MM.1S (cell line): ENCODE measurements around the gene CTRB2.

Experiments
- EZH2phosphoT487 ChIP-seq: fragments of 300-600 bp; sonication (generic); IDR thresholded peaks from 2 replicates; pipeline ENCODE4 v1.6.1; 2018; ENCODE audit warnings: antibody characterized with exemption, low read length
- TF ChIP-seq, protein P1 (sequence below): fragments of 300-600 bp; sonication (generic); IDR thresholded peaks from 2 replicates; pipeline ENCODE4 v1.5.1; 2016; ENCODE audit warnings: antibody characterized with exemption, low read length, mixed read lengths

GRCh38 chr16:75216127-75216526 lies 9.2 kb upstream of the CTRB2 start:
- TF ChIP-seq, protein P1, sequence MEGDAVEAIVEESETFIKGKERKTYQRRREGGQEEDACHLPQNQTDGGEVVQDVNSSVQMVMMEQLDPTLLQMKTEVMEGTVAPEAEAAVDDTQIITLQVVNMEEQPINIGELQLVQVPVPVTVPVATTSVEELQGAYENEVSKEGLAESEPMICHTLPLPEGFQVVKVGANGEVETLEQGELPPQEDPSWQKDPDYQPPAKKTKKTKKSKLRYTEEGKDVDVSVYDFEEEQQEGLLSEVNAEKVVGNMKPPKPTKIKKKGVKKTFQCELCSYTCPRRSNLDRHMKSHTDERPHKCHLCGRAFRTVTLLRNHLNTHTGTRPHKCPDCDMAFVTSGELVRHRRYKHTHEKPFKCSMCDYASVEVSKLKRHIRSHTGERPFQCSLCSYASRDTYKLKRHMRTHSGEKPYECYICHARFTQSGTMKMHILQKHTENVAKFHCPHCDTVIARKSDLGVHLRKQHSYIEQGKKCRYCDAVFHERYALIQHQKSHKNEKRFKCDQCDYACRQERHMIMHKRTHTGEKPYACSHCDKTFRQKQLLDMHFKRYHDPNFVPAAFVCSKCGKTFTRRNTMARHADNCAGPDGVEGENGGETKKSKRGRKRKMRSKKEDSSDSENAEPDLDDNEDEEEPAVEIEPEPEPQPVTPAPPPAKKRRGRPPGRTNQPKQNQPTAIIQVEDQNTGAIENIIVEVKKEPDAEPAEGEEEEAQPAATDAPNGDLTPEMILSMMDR = no peak
- TF ChIP-seq EZH2phosphoT487 = no peak
